NCI-H2107 (cell line): ENCODE data around the gene DIO2.

ENCODE experiments used
- DNase-seq: peaks from one replicate; lab custom pipeline; 2025; lab: John Stamatoyannopoulos, UW

DIO2 gene

GRCh38 chr14:80211153-80212022, at the start of gene DIO2:
Gene DIO2 (minus strand): TSS chr14:80211504. CDS start chr14:80211472, 32 bp downstream.
- DNase-seq: no peak

- DNase-seq: no peak
Observed at GRCh38 chr14:80260645-80261044, 49.3 kb upstream of the DIO2 start.

GRCh38 chr14:80239631-80240030, 28.3 kb upstream of the DIO2 start:
- DNase-seq: no peak

GRCh38 chr14:80237143-80237542, 25.8 kb upstream of the DIO2 start:
- DNase-seq: no peak

GRCh38 chr14:80233470-80234089, 22.3 kb upstream of the DIO2 start:
- DNase-seq: no peak

- no peak for DNase-seq
Observed at GRCh38 chr14:80231702-80232101, 20.4 kb upstream of the DIO2 start.

- no peak for DNase-seq
Observed at GRCh38 chr14:80223696-80224465, 12.6 kb upstream of the DIO2 start.

- DNase-seq: no peak
Observed at GRCh38 chr14:80216818-80217217, 5.5 kb upstream of the DIO2 start.

GRCh38 chr14:80215756-80216581, 4.7 kb upstream of the DIO2 start:
- DNase-seq: no peak

- DNase-seq: no peak
Observed at GRCh38 chr14:80215081-80215480, 3.8 kb upstream of the DIO2 start.

GRCh38 chr14:80213602-80214001, 2.3 kb upstream of the DIO2 start:
- DNase-seq: no peak

GRCh38 chr14:80212023-80212397, 706 bp upstream of the DIO2 start:
- no peak for DNase-seq

GRCh38 chr14:80208461-80208860, 2.8 kb downstream of the DIO2 start:
- DNase-seq: no peak

GRCh38 chr14:80206351-80207080, 4.8 kb downstream of the DIO2 start:
- no peak for DNase-seq

GRCh38 chr14:80202888-80203562, 8.3 kb downstream of the DIO2 start:
- no peak for DNase-seq

- no peak for DNase-seq
Observed at GRCh38 chr14:80200093-80200492, 11.2 kb downstream of the DIO2 start.

GRCh38 chr14:80188571-80188970, 22.7 kb downstream of the DIO2 start:
- DNase-seq: no peak

GRCh38 chr14:80186301-80186800, 25.0 kb downstream of the DIO2 start:
- DNase-seq: no peak

GRCh38 chr14:80176893-80177292, 34.4 kb downstream of the DIO2 start:
- no peak for DNase-seq

- no peak for DNase-seq
Observed at GRCh38 chr14:80172375-80173051, 38.8 kb downstream of the DIO2 start.
